ENCODE measurements around the gene PSKH1. TPM values are rescaled to one million over a fixed set of nuclear protein-coding genes. Genes with fewer than 3 reads are reported as not detected.

Gene PSKH1
- total RNA-seq, 2 experiments from 2014 or later = 22.8 to 25.6 TPM

DNA sequence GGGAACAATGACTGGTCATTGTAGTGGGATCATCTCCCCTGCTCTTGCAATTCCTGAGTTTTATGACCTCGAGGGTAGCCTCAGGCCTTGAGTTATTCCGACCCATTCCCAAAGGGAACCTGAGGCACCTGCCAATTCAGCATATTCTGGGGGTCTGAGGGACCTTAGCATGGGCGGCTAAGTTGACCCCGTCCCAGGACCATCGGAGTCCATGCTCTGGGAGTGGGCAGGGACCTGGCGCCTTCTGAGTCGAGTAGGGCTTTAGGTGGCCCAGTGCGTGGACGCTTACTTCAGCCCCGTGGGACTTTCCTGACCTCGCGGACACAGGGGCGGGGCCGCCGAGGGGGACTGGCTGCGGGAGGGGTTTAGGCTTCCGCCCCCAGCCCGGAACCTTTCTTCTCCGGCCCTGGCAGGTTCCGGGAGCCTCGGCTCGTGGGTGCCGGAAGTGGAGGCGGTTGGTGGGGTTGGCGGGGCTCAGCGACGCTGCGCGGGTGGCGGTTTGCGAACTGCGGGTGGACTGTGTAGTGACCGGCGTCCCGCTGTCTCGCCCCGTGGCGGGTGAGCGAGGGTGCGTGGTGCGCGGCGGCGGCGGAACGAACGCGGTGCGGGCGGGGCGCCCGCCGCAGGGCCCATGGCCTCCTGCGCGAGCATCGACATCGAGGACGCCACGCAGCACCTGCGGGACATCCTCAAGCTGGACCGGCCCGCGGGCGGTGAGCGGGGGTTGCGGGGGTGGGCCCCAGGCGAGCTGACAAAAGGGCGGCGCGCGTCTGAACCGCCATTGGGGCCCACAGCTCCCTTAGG, 20.2 kb upstream of the PSKH1 start, which contains the start of gene EDC4:
TSS of gene EDC4 (plus strand) at position 422 of the 804 bp plus-strand sequence. CDS start at position 632, 210 bp downstream.
- ATAC-seq (ENCODE audit: low read depth) (peak; percentile 87), DNase-seq (peak; percentile 96)
- Mint-ChIP-seq H3K4me1 (peaks cover 24% of the 10 kb centered on the region), H3K9me3 (no peaks in the 10 kb centered on the region), H3K27me3 (no peaks in the 10 kb centered on the region), H3K27ac (peak within 1 kb of the TSS; percentile 92), H3K36me3 (peaks cover 7% of the 10 kb centered on the region), H3K4me3 (peak within 1 kb of the TSS; percentile 89)
- POLR2A ChIA-PET = interaction anchor here (0.8 to 3.2 kb wide), 6 partner anchors 13 to 200 kb away, joined by 3 to 14 read pairs (median 4); partner anchors contain the start of genes CENPT and PSMB10

DNA sequence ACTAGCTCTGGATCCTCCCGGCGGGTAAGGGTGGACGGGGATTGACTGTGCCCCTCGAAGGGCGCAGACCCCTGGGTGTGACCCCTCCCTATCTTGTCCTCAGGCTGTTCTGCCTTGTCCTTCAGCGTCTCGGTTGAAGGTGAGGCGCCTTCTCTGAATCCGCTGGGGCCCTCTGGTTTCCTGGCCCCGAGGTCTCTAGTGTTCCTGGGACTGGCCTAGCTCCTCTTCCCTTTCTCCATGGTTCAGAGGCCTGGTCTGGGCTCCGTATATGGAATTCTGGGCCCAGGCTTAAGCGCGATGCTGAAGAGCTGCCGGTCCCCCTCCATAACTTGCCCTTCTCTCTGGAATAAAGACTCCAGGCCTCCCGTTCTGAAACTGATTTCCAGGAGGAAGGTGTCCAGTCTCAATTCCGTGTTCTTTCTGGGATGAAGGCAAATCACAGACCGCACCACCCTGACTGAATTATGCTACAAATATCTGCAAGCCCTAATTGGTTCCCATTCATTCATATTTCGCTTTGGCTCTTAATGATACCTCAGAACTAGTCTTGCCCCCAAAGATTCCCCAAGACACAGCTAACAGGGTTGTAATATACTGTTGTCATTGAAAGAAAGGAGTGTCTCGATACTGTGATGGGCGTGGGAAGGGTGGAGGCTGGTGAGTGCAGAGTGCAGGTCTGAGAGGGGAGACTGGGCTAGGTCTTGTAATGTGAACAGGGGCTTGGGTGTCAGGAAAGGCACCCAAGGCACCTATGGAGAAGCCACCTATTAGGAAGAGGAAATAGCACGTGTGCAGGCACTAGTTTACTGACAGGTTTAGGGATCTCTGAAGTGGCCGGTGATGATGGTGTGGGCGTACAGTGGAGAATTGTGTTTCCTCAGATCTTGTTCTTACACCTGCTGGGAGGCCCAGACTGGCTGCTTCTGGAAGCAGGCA, 19.4 kb upstream of the PSKH1 start:
- no peaks in the 10 kb centered on the region for H3K9me3 Mint-ChIP-seq
- no peaks in the 10 kb centered on the region for H3K27me3 Mint-ChIP-seq
- peaks cover 24% of the 10 kb centered on the region for H3K4me1 Mint-ChIP-seq
- H3K36me3 Mint-ChIP-seq = peaks cover 8% of the 10 kb centered on the region
- DNase-seq (no peak), ATAC-seq (ENCODE audit: low read depth) (peak; percentile 23)
- H3K27ac Mint-ChIP-seq = peak overlapping the region; percentile 92
- peak overlapping the region; percentile 89 for H3K4me3 Mint-ChIP-seq
- POLR2A ChIA-PET = interaction anchor here (0.8 to 3.2 kb wide), 6 partner anchors 13 to 201 kb away, joined by 3 to 14 read pairs (median 4); partner anchors contain the start of genes CENPT and PSMB10

DNA sequence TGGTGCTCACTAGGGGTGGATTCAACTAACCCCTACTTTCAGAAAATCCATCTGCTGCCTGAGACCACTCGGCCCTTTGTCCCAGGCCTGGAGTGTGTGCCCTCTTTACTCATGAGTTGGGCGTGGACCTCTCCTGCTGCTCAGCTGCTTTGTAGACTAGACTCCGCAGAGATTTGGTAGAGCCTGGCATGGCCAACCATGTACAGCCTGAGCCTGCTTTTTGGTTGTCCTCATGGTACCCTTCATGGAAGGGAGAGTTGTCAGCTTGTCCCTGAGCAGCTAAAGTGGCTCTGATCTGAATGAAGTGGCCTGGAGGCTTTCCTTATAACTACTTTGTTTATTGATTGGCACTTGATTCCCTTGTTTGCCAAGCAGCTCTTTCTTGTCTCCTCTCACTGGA, 18.7 kb upstream of the PSKH1 start:
- H3K27ac Mint-ChIP-seq = no peak overlapping the region
- ATAC-seq (ENCODE audit: low read depth) (no peak), DNase-seq (no peak)
- H3K4me3 Mint-ChIP-seq = peak overlapping the region; percentile 89
- H3K27me3 Mint-ChIP-seq = no peaks in the 10 kb centered on the region
- no peaks in the 10 kb centered on the region for H3K9me3 Mint-ChIP-seq
- H3K4me1 Mint-ChIP-seq = peaks cover 24% of the 10 kb centered on the region
- H3K36me3 Mint-ChIP-seq = peaks cover 11% of the 10 kb centered on the region
- POLR2A ChIA-PET = interaction anchor here (1.3 to 1.8 kb wide), 2 partner anchors 12 to 26 kb away, joined by 3 to 10 read pairs; partner anchors contain the start of gene CENPT

DNA sequence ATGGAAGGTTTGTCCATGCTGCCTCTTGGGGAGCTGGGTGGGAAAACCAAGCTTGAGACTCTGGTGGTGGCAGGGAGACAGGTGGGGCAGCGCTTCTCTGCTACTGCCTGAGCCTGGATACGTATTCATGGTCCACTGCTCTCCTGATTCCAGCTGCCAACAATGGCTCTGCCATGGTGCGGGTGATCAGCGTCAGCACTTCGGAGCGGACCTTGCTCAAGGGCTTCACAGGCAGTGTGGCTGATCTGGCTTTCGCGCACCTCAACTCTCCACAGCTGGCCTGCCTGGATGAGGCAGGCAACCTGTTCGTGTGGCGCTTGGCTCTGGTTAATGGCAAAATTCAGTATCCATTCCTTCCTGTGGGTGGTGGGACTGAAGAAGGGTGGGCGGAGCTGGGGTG, 16.0 kb upstream of the PSKH1 start:
- no peak overlapping the region for H3K27ac Mint-ChIP-seq
- no peaks in the 10 kb centered on the region for H3K27me3 Mint-ChIP-seq
- peaks cover 9% of the 10 kb centered on the region for H3K36me3 Mint-ChIP-seq
- H3K4me1 Mint-ChIP-seq = peaks cover 24% of the 10 kb centered on the region
- ATAC-seq (ENCODE audit: low read depth) = no peak
- POLR2A ChIA-PET = interaction anchor here (1.4 kb wide), 1 partner anchor 16 kb away, joined by 4 read pairs; the partner anchor contains the start of gene PSKH1
- no peaks in the 10 kb centered on the region for H3K9me3 Mint-ChIP-seq
- H3K4me3 Mint-ChIP-seq = no peak overlapping the region
- DNase-seq = no peak

- Mint-ChIP-seq H3K4me3 (no peak overlapping the region), H3K27ac (no peak overlapping the region), H3K27me3 (no peaks in the 10 kb centered on the region), H3K4me1 (peaks cover 24% of the 10 kb centered on the region), H3K9me3 (no peaks in the 10 kb centered on the region), H3K36me3 (peaks cover 13% of the 10 kb centered on the region)
- POLR2A ChIA-PET = no interaction called here
- no peak for DNase-seq
- no peak for ATAC-seq (ENCODE audit: low read depth)
Observed at GRCh38 chr16:67878232-67878631, 14.8 kb upstream of the PSKH1 start.

- POLR2A ChIA-PET = interaction anchor here (1.1 kb wide), 1 partner anchor 57 kb away, joined by 3 read pairs; no protein-coding TSS in a partner anchor
- no peak overlapping the region for H3K27ac Mint-ChIP-seq
- H3K4me3 Mint-ChIP-seq = no peak overlapping the region
- H3K36me3 Mint-ChIP-seq = peaks cover 18% of the 10 kb centered on the region
- peaks cover 24% of the 10 kb centered on the region for H3K4me1 Mint-ChIP-seq
- H3K27me3 Mint-ChIP-seq = no peaks in the 10 kb centered on the region
- ATAC-seq (ENCODE audit: low read depth) (no peak), DNase-seq (no peak)
- no peaks in the 10 kb centered on the region for H3K9me3 Mint-ChIP-seq
Observed at GRCh38 chr16:67878846-67879245, 14.2 kb upstream of the PSKH1 start.

GRCh38 chr16:67879462-67879861, 13.6 kb upstream of the PSKH1 start:
- ATAC-seq (ENCODE audit: low read depth) (no peak), DNase-seq (no peak)
- Mint-ChIP-seq H3K4me3 (no peak overlapping the region), H3K27ac (no peak overlapping the region), H3K27me3 (no peaks in the 10 kb centered on the region), H3K9me3 (no peaks in the 10 kb centered on the region), H3K36me3 (peaks cover 19% of the 10 kb centered on the region), H3K4me1 (peaks cover 18% of the 10 kb centered on the region)
- POLR2A ChIA-PET = interaction anchor here (1.1 kb wide), 1 partner anchor 57 kb away, joined by 3 read pairs; no protein-coding TSS in a partner anchor

GRCh38 chr16:67879936-67880335, 13.1 kb upstream of the PSKH1 start:
- Mint-ChIP-seq H3K27ac (no peak overlapping the region), H3K36me3 (peaks cover 20% of the 10 kb centered on the region), H3K4me3 (no peak overlapping the region), H3K9me3 (no peaks in the 10 kb centered on the region), H3K4me1 (peaks cover 13% of the 10 kb centered on the region), H3K27me3 (no peaks in the 10 kb centered on the region)
- no peak for DNase-seq
- POLR2A ChIA-PET = interaction anchor here (1.1 kb wide), 1 partner anchor 56 kb away, joined by 3 read pairs; no protein-coding TSS in a partner anchor
- ATAC-seq (ENCODE audit: low read depth) = no peak

- POLR2A ChIA-PET = no interaction called here
- no peak overlapping the region for H3K4me3 Mint-ChIP-seq
- ATAC-seq (ENCODE audit: low read depth) (no peak), DNase-seq (no peak)
- no peaks in the 10 kb centered on the region for H3K9me3 Mint-ChIP-seq
- H3K27ac Mint-ChIP-seq = no peak overlapping the region
- no peaks in the 10 kb centered on the region for H3K27me3 Mint-ChIP-seq
- peaks cover 6% of the 10 kb centered on the region for H3K4me1 Mint-ChIP-seq
- peaks cover 20% of the 10 kb centered on the region for H3K36me3 Mint-ChIP-seq
Observed at GRCh38 chr16:67880584-67880983, 12.5 kb upstream of the PSKH1 start.

DNA sequence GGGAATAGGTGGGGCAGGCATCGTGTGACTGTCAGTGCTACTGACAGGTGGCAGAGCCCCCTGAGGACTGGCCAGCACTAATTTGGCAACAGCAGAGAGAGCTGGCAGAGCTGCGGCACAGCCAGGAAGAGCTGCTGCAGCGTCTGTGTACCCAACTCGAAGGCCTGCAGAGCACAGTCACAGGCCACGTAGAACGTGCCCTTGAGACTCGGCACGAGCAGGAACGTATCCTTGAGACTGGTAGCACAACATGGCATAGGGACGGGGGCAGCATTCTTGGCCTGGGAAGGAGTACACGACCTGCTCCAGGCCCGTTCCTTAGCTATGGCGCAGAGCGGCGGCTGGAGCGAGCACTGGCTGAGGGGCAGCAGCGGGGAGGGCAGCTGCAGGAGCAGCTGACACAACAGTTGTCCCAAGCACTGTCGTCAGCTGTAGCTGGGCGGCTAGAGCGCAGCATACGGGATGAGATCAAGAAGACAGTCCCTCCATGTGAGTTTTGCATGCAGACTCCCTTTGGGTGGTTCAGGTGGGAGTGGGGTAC, 11.4 kb upstream of the PSKH1 start:
- ATAC-seq (ENCODE audit: low read depth) (no peak), DNase-seq (no peak)
- Mint-ChIP-seq H3K36me3 (peaks cover 18% of the 10 kb centered on the region), H3K9me3 (no peaks in the 10 kb centered on the region), H3K27ac (no peak overlapping the region), H3K27me3 (no peaks in the 10 kb centered on the region), H3K4me1 (peaks cover 3% of the 10 kb centered on the region), H3K4me3 (no peak overlapping the region)
- POLR2A ChIA-PET = no interaction called here

GRCh38 chr16:67882374-67883145, 10.5 kb upstream of the PSKH1 start:
- H3K27me3 Mint-ChIP-seq = no peaks in the 10 kb centered on the region
- no peak overlapping the region for H3K4me3 Mint-ChIP-seq
- H3K36me3 Mint-ChIP-seq = peaks cover 15% of the 10 kb centered on the region
- POLR2A ChIA-PET = interaction anchor here (1.1 kb wide), 1 partner anchor 54 kb away, joined by 3 read pairs; the partner anchor contains the start of gene PSMB10
- no peak for ATAC-seq (ENCODE audit: low read depth)
- no peak for DNase-seq
- no peaks in the 10 kb centered on the region for H3K9me3 Mint-ChIP-seq
- peaks cover 3% of the 10 kb centered on the region for H3K4me1 Mint-ChIP-seq
- H3K27ac Mint-ChIP-seq = no peak overlapping the region

DNA sequence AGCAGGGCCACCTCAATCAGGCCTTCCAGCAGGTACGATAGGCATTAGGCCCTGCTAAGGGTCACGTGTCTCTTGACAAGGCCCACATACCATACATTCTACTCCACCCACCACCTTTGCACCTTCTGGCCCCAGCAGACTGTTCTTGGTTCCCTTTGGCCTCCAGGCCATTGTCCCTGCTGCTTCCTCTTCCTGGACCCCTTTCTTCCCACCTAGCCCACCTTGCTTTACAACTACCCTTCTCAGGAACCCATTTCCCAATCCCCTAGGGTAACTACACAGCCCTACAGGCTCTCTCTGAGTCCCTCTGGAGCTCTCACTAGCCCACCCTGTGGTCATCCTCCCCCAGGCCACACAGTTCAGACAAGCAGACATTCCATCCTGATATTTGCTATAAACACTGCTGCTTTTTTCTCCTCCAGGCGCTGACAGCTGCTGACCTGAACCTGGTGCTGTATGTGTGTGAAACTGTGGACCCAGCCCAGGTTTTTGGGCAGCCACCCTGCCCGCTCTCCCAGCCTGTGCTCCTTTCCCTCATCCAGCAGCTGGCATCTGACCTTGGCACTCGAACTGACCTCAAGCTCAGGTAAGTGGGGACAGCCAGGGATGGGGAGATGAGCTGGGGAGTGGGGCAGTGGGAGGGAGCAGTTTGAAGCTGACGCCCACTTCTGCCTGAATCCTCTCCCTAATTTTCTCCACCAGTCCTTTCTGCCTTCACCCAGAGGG, 9.7 kb upstream of the PSKH1 start:
- H3K4me3 Mint-ChIP-seq = no peak overlapping the region
- peaks cover 3% of the 10 kb centered on the region for H3K4me1 Mint-ChIP-seq
- POLR2A ChIA-PET = interaction anchor here (1.0 to 1.2 kb wide), 3 partner anchors 45 to 58 kb away, joined by 3 to 6 read pairs (median 3); partner anchors contain the start of gene PSMB10
- H3K9me3 Mint-ChIP-seq = no peaks in the 10 kb centered on the region
- peaks cover 15% of the 10 kb centered on the region for H3K36me3 Mint-ChIP-seq
- no peaks in the 10 kb centered on the region for H3K27me3 Mint-ChIP-seq
- DNase-seq (no peak), ATAC-seq (ENCODE audit: low read depth) (peak; percentile 9)
- no peak overlapping the region for H3K27ac Mint-ChIP-seq
